Gastrocnemius medialis (tissue), 4 donors: ENCODE measurements around the gene TMEM165.

Source experiments
- CTCF ChIP-seq, 5 experiments: fragments of 450-650 bp in 3 of 5; fragments of 200-600 bp in 2 of 5; sonication (generic) in 2 of 5; IDR thresholded peaks in 4 of 5; conservative IDR thresholded peaks in 1 of 5; 1 replicate in 4 of 5; 2 replicates in 1 of 5; pipeline ENCODE4 v1.5.1; 2016 to 2019; ENCODE audit warnings: antibody characterized with exemption in 5 of 5, mild to moderate bottlenecking in 3 of 5, moderate library complexity in 3 of 5
- POLR2A ChIP-seq, 2 donors: fragments of 450-650 bp; IDR thresholded peaks; one replicate each; pipeline ENCODE4 v1.6.1; 2017; ENCODE audit warnings: antibody characterized with exemption in 2 of 2, mild to moderate bottlenecking in 2 of 2, moderate library complexity in 2 of 2

GRCh38 chr4:55439023-55439422 is 43.3 kb downstream of the TMEM165 start:
- TF ChIP-seq CTCF (IDR thresholded peaks at IDR 0.05 in 4 of 5, conservative IDR thresholded peaks at IDR 0.05 in 1 of 5), result no peak
- TF ChIP-seq POLR2A (IDR thresholded peaks at IDR 0.05), result no peak
